GM18508 (cell line): ENCODE measurements around the gene ALG12.

Source experiments
- ATAC-seq: cut with Tn5 transposase; IDR thresholded peaks from one replicate; pipeline ENCODE4 v1.9.1; 2021; ENCODE audit warnings: moderate number of reproducible peaks; ENCODE audit not compliant: insufficient read depth, unreplicated experiment

Gene ALG12

GRCh38 chr22:49958366-49958921 is 40.2 kb upstream of the ALG12 start:
- no peak for ATAC-seq

- no peak for ATAC-seq
Measured at GRCh38 chr22:49957826-49958365, 39.7 kb upstream of the ALG12 start.

GRCh38 chr22:49956914-49957825 is 38.9 kb upstream of the ALG12 start:
- ATAC-seq, result no peak

- ATAC-seq, result no peak
Measured at GRCh38 chr22:49956418-49956770, 38.2 kb upstream of the ALG12 start.

- ATAC-seq, result no peak
Measured at GRCh38 chr22:49955581-49956417, 37.6 kb upstream of the ALG12 start.

- ATAC-seq, result no peak
Measured at GRCh38 chr22:49954991-49955580, 36.8 kb upstream of the ALG12 start.

GRCh38 chr22:49954354-49954753 is 36.1 kb upstream of the ALG12 start:
- no peak for ATAC-seq

GRCh38 chr22:49953680-49954344 is 35.6 kb upstream of the ALG12 start:
- ATAC-seq, result no peak

- ATAC-seq, result no peak
Measured at GRCh38 chr22:49953027-49953679, 34.9 kb upstream of the ALG12 start.

GRCh38 chr22:49951986-49952896 is 34.0 kb upstream of the ALG12 start:
- no peak for ATAC-seq

GRCh38 chr22:49951678-49951985 is 33.4 kb upstream of the ALG12 start:
- ATAC-seq, result no peak

GRCh38 chr22:49951000-49951677 is 32.9 kb upstream of the ALG12 start:
- ATAC-seq, result no peak

- ATAC-seq, result no peak
Measured at GRCh38 chr22:49950396-49950994, 32.3 kb upstream of the ALG12 start.

- no peak for ATAC-seq
Measured at GRCh38 chr22:49949914-49950292, 31.7 kb upstream of the ALG12 start.

- ATAC-seq, result no peak
Measured at GRCh38 chr22:49948958-49949913, 31.0 kb upstream of the ALG12 start.

- no peak for ATAC-seq
Measured at GRCh38 chr22:49948116-49948957, 30.1 kb upstream of the ALG12 start.
